ENCODE results near the gene UNC13D.

Gene UNC13D

DNA sequence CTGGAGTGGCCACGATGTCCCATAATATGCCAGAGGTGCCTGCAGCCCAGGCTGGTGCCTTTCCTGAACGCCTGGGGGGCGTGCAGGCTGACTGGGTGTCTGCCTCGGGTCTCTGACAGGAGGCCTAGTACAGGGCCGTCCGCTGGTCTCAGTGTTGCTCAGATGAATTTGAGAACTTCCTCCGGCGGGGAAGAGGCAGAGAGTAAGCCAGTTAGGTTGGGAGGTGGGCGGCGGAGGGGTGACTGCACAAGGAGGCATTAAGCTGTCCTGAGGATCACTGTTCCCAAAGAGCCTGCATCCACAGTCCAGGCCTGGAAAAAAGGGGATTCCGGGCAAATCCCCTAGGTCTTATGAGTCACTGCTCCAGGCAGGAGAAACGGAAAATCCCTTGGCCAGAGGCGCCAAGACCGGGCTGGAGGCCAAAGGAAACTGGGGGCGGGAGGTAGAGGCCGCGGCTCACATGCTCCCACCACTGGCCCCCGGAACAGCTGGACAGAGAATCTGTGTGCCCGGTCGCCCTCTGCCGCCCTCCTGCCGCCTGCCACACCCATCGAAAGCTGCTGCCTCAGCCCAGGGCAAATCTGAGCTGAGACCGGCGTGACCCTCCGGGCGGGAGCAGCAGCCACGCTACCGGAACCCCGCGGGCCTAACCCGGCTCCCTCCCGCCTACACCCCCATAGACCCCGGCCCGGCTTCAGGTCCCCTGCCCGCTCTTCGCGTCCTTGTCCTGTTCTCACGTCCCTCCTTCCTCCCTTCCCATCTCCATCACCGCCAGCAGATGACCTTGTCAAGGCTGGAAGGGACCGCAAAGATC lies 32.9 kb upstream of the UNC13D start:
- Histone ChIP-seq H3K27ac (ENCODE audit: extremely low read depth, low read depth, low read length) (peak overlapping the region; percentile 61; the same call in 1 of the 2 replicates), H3K9me3 (ENCODE audit: control insufficient read depth, insufficient read depth, low read depth, low read length) (no peaks in the 10 kb centered on the region), H3K4me3 (ENCODE audit: low read depth, low read length) (peak overlapping the region; percentile 15), H3K36me3 (ENCODE audit: control insufficient read depth in 2 of 2, insufficient read depth in 1 of 2, low read length in 2 of 2) (peaks cover 0 to 4% of the 10 kb centered on the region in 2 experiments; a peak in 1 of 3 replicates), H3K4me1 (ENCODE audit: control insufficient read depth, insufficient read depth, low read length) (peaks cover 4% of the 10 kb centered on the region)
- ChIA-PET CTCF (interaction anchor here (0.5 to 7.6 kb wide), 11 partner anchors 9 to 883 kb away, joined by 3 to 84 read pairs (median 6); partner anchors contain the start of genes GALK1, TRIM65 and WBP2), POLR2A (interaction anchor here (0.6 to 5.1 kb wide), 6 partner anchors 10 to 27 kb away, joined by 3 to 34 read pairs (median 6); partner anchors contain the start of genes MRPL38 and WBP2)
- TF ChIP-seq, protein P1, sequence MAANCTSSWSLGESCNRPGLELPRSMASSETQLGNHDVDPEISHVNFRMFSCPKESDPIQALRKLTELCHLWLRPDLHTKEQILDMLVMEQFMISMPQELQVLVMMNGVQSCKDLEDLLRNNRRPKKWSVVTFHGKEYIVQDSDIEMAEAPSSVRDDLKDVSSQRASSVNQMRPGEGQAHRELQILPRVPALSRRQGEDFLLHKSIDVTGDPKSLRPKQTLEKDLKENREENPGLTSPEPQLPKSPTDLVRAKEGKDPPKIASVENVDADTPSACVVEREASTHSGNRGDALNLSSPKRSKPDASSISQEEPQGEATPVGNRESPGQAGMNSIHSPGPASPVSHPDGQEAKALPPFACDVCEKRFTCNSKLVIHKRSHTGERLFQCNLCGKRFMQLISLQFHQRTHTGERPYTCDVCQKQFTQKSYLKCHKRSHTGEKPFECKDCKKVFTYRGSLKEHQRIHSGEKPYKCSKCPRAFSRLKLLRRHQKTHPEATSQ (tag by site-specific recombination; IDR thresholded peaks at IDR 0.05), result no peak
- TF ChIP-seq IKZF3 (tag by site-specific recombination; IDR thresholded peaks at IDR 0.05) (peak; percentile 77; the same call in 1 of the 2 replicates), ZNF335 (tag by site-specific recombination; conservative IDR thresholded peaks at IDR 0.05) (peak; percentile 56), SALL2 (tag by site-specific recombination; IDR thresholded peaks at IDR 0.05; ENCODE audit: borderline replicate concordance) (no peak), ZFHX2 (tag by site-specific recombination; conservative IDR thresholded peaks at IDR 0.05) (peak; percentile 84), MZF1 (tag by site-specific recombination; IDR thresholded peaks at IDR 0.05; ENCODE audit: borderline replicate concordance) (peak; percentile 96), OVOL3 (tag by site-specific recombination; IDR thresholded peaks at IDR 0.05) (no peak), ZNF133 (tag by site-specific recombination; IDR thresholded peaks at IDR 0.05) (no peak), ZBTB1 (tag by site-specific recombination; IDR thresholded peaks at IDR 0.05) (no peak), ZNF214 (tag by site-specific recombination; IDR thresholded peaks at IDR 0.05; ENCODE audit: borderline replicate concordance) (no peak), ZNF416 (tag by site-specific recombination; IDR thresholded peaks at IDR 0.05) (no peak), ZNF2 (tag by site-specific recombination; IDR thresholded peaks at IDR 0.05) (0 out of 2 replicates have a peak, but pooled peaks have one; percentile 32), ZBTB17 (tag by site-specific recombination; IDR thresholded peaks at IDR 0.05) (peak; percentile 58; the same call in 1 of the 2 replicates), ZNF202 (tag by site-specific recombination; IDR thresholded peaks at IDR 0.05; ENCODE audit: borderline replicate concordance) (no peak), SCRT2 (tag by site-specific recombination; IDR thresholded peaks at IDR 0.05) (no peak), ZNF10 (tag by site-specific recombination; IDR thresholded peaks at IDR 0.05) (no peak), WT1 (tag by site-specific recombination; IDR thresholded peaks at IDR 0.05) (0 out of 2 replicates have a peak, but pooled peaks have one; percentile 28), ZNF341 (tag by site-specific recombination; IDR thresholded peaks at IDR 0.05; ENCODE audit: low read depth) (peak; percentile 39), ZNF157 (tag by site-specific recombination; IDR thresholded peaks at IDR 0.05) (no peak), ZNF777 (tag by site-specific recombination; IDR thresholded peaks at IDR 0.05; ENCODE audit: borderline replicate concordance) (peak; percentile 75; the same call in 1 of the 2 replicates), ZNF302 (tag by site-specific recombination; IDR thresholded peaks at IDR 0.05; ENCODE audit: low read depth) (no peak), ZNF426 (tag by site-specific recombination; IDR thresholded peaks at IDR 0.05) (no peak), ZNF274 (IDR thresholded peaks at IDR 0.05; ENCODE audit: low read length) (no peak), ZNF274 (tag by site-specific recombination; IDR thresholded peaks at IDR 0.05; ENCODE audit: borderline replicate concordance) (no peak), ZNF600 (tag by site-specific recombination; IDR thresholded peaks at IDR 0.05) (peak; percentile 45; the same call in 1 of the 2 replicates), KLF8 (tag by site-specific recombination; IDR thresholded peaks at IDR 0.05) (peak; percentile 50; the same call in 1 of the 2 replicates), HOXA7 (CRISPR knock-in tag; IDR thresholded peaks at IDR 0.05; ENCODE audit: borderline replicate concordance) (no peak), ZNF561 (tag by site-specific recombination; IDR thresholded peaks at IDR 0.05; ENCODE audit: borderline replicate concordance) (no peak), ZNF175 (tag by site-specific recombination; IDR thresholded peaks at IDR 0.05) (no peak)
- TF ChIP-seq, protein P2, sequence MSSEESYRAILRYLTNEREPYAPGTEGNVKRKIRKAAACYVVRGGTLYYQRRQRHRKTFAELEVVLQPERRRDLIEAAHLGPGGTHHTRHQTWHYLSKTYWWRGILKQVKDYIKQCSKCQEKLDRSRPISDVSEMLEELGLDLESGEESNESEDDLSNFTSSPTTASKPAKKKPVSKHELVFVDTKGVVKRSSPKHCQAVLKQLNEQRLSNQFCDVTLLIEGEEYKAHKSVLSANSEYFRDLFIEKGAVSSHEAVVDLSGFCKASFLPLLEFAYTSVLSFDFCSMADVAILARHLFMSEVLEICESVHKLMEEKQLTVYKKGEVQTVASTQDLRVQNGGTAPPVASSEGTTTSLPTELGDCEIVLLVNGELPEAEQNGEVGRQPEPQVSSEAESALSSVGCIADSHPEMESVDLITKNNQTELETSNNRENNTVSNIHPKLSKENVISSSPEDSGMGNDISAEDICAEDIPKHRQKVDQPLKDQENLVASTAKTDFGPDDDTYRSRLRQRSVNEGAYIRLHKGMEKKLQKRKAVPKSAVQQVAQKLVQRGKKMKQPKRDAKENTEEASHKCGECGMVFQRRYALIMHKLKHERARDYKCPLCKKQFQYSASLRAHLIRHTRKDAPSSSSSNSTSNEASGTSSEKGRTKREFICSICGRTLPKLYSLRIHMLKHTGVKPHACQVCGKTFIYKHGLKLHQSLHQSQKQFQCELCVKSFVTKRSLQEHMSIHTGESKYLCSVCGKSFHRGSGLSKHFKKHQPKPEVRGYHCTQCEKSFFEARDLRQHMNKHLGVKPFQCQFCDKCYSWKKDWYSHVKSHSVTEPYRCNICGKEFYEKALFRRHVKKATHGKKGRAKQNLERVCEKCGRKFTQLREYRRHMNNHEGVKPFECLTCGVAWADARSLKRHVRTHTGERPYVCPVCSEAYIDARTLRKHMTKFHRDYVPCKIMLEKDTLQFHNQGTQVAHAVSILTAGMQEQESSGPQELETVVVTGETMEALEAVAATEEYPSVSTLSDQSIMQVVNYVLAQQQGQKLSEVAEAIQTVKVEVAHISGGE (tag by site-specific recombination; conservative IDR thresholded peaks at IDR 0.05; ENCODE audit: low read depth), result no peak
- TF ChIP-seq, protein P3, sequence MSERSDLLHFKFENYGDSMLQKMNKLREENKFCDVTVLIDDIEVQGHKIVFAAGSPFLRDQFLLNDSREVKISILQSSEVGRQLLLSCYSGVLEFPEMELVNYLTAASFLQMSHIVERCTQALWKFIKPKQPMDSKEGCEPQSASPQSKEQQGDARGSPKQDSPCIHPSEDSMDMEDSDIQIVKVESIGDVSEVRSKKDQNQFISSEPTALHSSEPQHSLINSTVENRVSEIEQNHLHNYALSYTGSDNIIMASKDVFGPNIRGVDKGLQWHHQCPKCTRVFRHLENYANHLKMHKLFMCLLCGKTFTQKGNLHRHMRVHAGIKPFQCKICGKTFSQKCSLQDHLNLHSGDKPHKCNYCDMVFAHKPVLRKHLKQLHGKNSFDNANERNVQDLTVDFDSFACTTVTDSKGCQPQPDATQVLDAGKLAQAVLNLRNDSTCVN (tag by site-specific recombination; optimal IDR thresholded peaks at IDR 0.05), result no peak

Data from HEK293 (cell line).